ENCODE results near the gene EMC8. TPM values are rescaled to one million over a fixed set of nuclear protein-coding genes. Genes with fewer than 3 reads are reported as not detected.

EMC8 gene
- polyA plus RNA-seq, 1 experiment: 30.5 TPM

GRCh38 chr16:85785927-85786326 is 13.4 kb downstream of the EMC8 start:
- Histone ChIP-seq H3K27me3 (ENCODE audit: control insufficient read depth, insufficient read depth, low read length) (no peaks in the 10 kb centered on the region), H3K9me3 (ENCODE audit: control insufficient read depth, insufficient read depth, low read length) (no peaks in the 10 kb centered on the region), H3K27ac (ENCODE audit: low read depth, low read length) (no peak overlapping the region), H3K4me3 (ENCODE audit: low read depth, low read length) (no peak overlapping the region)
- CTCF ChIA-PET: no interaction called here
- POLR2A ChIA-PET: no interaction called here
- no peak for DNase-seq (ENCODE audit: low read depth, low spot score)
- no peak for TF ChIP-seq CTCF (IDR thresholded peaks at IDR 0.05; ENCODE audit: low read depth, low read length)

- Histone ChIP-seq H3K9me3 (ENCODE audit: control insufficient read depth, insufficient read depth, low read length) (no peaks in the 10 kb centered on the region; the same call in 1 of the 2 replicates), H3K27ac (ENCODE audit: low read depth, low read length) (no peak overlapping the region), H3K4me3 (ENCODE audit: low read depth, low read length) (no peak overlapping the region), H3K27me3 (ENCODE audit: control insufficient read depth, insufficient read depth, low read length) (no peaks in the 10 kb centered on the region)
- ChIA-PET CTCF (interaction anchor here (1.0 kb wide), 1 partner anchor 109 kb away, joined by 3 read pairs; no protein-coding TSS in a partner anchor), POLR2A (no interaction called here)
- TF ChIP-seq CTCF (IDR thresholded peaks at IDR 0.05; ENCODE audit: low read depth, low read length): no peak
- no peak for DNase-seq (ENCODE audit: low read depth, low spot score)
Measured at GRCh38 chr16:85784813-85785212, 14.5 kb downstream of the EMC8 start.

GRCh38 chr16:85783441-85783840 is 15.9 kb downstream of the EMC8 start:
- Histone ChIP-seq H3K27ac (ENCODE audit: low read depth, low read length) (no peak overlapping the region), H3K9me3 (ENCODE audit: control insufficient read depth, insufficient read depth, low read length) (no peaks in the 10 kb centered on the region; the same call in 1 of the 2 replicates), H3K27me3 (ENCODE audit: control insufficient read depth, insufficient read depth, low read length) (no peaks in the 10 kb centered on the region), H3K4me3 (ENCODE audit: low read depth, low read length) (no peak overlapping the region)
- no peak for DNase-seq (ENCODE audit: low read depth, low spot score)
- POLR2A ChIA-PET: no interaction called here
- CTCF ChIA-PET: interaction anchor here (0.6 kb wide), 1 partner anchor 519 kb away, joined by 7 read pairs; no protein-coding TSS in a partner anchor
- TF ChIP-seq CTCF (IDR thresholded peaks at IDR 0.05; ENCODE audit: low read depth, low read length): no peak

- CTCF ChIA-PET: no interaction called here
- H3K27ac ChIP-seq (ENCODE audit: low read depth, low read length): no peak overlapping the region
- POLR2A ChIA-PET: interaction anchor here (0.6 kb wide), 1 partner anchor 161 kb away, joined by 3 read pairs; no protein-coding TSS in a partner anchor
- no peak overlapping the region for H3K4me3 ChIP-seq (ENCODE audit: low read depth, low read length)
- TF ChIP-seq CTCF (IDR thresholded peaks at IDR 0.05; ENCODE audit: low read depth, low read length): no peak
- no peaks in the 10 kb centered on the region for H3K27me3 ChIP-seq (ENCODE audit: control insufficient read depth, insufficient read depth, low read length)
- H3K9me3 ChIP-seq (ENCODE audit: control insufficient read depth, insufficient read depth, low read length): no peaks in the 10 kb centered on the region; the same call in 1 of the 2 replicates
- no peak for DNase-seq (ENCODE audit: low read depth, low spot score)
Measured at GRCh38 chr16:85782451-85782850, 16.9 kb downstream of the EMC8 start.

GRCh38 chr16:85781695-85782370 is 17.5 kb downstream of the EMC8 start:
- CTCF ChIA-PET: no interaction called here
- no peak for DNase-seq (ENCODE audit: low read depth, low spot score)
- no peak overlapping the region for H3K4me3 ChIP-seq (ENCODE audit: low read depth, low read length)
- no peaks in the 10 kb centered on the region for H3K27me3 ChIP-seq (ENCODE audit: control insufficient read depth, insufficient read depth, low read length)
- no peak for TF ChIP-seq CTCF (IDR thresholded peaks at IDR 0.05; ENCODE audit: low read depth, low read length)
- POLR2A ChIA-PET: interaction anchor here (0.6 kb wide), 1 partner anchor 160 kb away, joined by 3 read pairs; no protein-coding TSS in a partner anchor
- no peaks in the 10 kb centered on the region; the same call in 1 of the 2 replicates for H3K9me3 ChIP-seq (ENCODE audit: control insufficient read depth, insufficient read depth, low read length)
- no peak overlapping the region for H3K27ac ChIP-seq (ENCODE audit: low read depth, low read length)
